HG02870 (cell line): ENCODE results near the gene WDR90.
"Not testable (repeated sequence)": the region's sequence is repeated elsewhere in the genome, so short reads cannot be mapped to it uniquely, and the experiment has no call there.

Source experiments
- ATAC-seq: cut with Tn5 transposase; IDR thresholded peaks from one replicate; pipeline ENCODE4 v1.9.1; 2021; ENCODE audit warnings: mild to moderate bottlenecking, moderate library complexity; ENCODE audit not compliant: unreplicated experiment

Gene WDR90

GRCh38 chr16:704552-705380 is 55.6 kb downstream of the WDR90 start:
- no peak for ATAC-seq

- no peak for ATAC-seq
Measured at GRCh38 chr16:705431-706188, 56.4 kb downstream of the WDR90 start, which contains the start of gene FBXL16. Gene FBXL16 (minus strand): TSS chr16:705801. CDS start chr16:697405, 8,396 bp downstream.

DNA sequence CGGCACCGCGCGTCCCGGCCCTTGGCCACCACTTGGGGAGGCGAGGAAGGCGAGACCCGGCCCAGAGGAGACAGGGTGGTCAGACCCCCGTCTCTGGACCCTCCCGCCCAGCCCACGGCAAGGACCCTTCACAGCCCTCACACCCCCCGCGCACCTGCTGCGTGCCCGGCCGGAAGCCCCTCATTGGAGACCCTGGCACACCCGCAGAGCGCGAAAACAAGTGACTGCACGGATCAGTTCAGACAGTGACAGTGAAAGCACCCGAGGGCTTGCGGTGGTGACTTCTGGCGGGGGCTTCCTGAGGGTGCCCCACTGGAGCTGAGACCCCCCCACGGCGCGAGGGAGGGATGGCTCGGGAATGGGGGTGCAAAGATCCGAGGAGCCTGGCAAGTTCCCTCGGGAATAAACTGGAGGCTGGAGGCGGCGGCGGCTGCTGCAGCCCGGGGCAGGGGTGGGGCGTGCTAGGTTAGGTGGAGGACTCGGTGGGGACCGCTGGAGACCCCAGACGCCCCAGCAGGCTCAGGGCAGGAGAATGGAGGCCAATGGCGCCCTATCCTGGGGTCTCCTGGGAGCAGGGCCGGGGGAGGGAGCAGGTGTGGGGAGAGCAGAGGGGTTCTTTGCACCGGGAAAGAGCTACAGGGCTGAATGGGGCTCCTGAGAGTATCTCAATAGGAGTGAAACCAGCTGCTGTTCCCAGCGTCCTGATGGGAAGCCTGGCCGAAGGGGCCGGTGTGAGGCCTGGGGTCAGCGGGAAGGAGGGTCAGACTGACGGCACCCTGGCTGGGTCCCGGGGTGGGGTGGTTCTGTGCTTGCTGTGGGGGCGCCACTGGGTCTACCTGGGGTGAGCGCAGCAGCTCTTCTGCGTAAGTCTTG is 57.3 kb downstream of the WDR90 start:
- no peak for ATAC-seq

DNA sequence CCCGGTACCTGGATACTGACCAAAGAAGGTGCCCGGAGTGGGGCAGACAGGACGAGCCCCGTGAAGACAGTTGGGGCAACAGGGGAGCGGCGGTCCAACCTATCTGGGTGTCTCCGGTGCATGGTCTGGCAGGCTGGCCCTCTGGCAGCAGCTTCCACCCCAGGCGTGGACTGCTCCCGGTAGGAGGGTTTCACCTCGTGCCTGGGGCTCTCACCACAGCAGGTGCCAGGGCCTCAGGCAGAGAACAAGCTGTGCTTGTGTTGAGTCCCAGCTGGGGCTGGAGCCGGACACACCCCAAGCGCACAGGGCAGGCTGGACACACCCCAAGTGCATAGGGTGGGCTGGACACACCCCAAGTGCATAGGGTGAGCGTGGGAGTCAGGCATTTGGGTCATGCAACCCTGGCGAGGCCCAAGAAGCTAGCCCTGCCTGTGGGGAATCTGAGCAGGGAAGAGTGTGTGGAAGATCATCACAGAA is 57.9 kb downstream of the WDR90 start:
- no peak for ATAC-seq

- ATAC-seq, result no peak
Measured at GRCh38 chr16:708019-708418, 58.9 kb downstream of the WDR90 start.

GRCh38 chr16:708959-709358 is 59.8 kb downstream of the WDR90 start:
- ATAC-seq, result no peak

GRCh38 chr16:709566-710499 is 60.7 kb downstream of the WDR90 start:
- ATAC-seq, result no peak

DNA sequence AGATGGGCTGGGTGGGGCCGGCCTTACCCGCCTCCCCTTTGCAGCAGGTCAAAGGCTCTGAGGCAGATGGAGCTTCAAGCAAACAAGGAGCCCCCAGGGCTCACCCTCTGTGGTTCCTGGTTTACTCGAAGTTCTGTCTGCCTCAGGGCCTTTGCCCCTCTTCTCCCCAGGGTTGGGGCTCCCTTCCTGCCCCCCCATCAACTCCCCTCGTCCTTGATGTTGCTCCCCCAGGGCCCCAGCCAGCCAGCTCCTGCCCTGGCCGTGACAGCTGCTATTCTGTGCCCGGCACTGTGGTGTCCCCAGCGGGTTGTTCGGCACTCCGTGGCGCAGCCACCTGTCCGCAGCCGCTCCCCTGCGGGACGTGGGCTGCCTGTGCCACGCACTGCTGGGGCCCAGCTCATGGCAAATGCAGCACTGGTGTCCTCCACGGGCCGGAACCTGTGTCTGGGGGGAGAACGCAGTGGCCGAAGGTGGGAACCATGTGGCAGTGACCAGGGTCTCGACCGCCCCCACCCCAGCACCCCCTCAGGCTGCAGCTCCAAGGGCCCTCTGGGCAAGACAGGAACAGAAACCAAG is 61.4 kb downstream of the WDR90 start:
- ATAC-seq, result no peak

GRCh38 chr16:711084-711483 is 61.9 kb downstream of the WDR90 start:
- ATAC-seq, result no peak

DNA sequence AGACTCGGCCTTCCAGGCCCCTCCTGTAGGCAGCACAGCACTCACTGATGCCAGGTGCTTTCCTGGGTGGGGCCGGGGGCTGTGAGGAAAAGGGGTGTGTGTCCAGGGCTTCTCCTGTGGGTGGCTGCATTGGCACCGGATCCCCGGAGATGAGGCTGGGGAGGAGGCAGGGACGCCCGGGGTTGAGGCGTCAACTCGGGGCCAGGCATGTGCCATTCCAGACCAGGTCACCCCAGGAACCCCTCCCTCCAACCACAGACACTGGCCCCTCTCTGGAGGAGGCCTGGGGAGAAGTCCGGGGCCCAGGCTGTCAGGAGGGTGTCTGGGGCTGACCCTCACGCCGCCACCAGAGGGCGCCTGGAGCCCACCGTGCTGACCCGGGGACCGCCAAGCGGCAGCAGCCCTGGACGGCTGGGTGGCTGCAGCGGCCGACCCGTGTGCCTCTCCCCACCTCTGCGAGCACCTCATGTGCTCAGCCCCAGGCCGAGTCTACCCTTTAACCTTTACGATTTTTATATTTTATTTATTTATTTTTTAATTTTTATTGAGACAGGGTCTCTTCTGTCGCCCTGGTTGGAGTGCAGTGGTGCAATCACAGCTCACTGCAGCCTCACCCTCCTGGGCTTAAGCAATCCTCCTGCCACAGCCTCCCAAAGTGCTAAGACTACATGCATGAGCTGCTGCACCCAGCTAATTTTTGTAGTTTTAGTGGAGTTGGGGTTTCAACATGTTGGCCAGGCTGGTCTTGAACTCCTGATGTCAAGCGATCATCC is 62.6 kb downstream of the WDR90 start:
- no peak for ATAC-seq

DNA sequence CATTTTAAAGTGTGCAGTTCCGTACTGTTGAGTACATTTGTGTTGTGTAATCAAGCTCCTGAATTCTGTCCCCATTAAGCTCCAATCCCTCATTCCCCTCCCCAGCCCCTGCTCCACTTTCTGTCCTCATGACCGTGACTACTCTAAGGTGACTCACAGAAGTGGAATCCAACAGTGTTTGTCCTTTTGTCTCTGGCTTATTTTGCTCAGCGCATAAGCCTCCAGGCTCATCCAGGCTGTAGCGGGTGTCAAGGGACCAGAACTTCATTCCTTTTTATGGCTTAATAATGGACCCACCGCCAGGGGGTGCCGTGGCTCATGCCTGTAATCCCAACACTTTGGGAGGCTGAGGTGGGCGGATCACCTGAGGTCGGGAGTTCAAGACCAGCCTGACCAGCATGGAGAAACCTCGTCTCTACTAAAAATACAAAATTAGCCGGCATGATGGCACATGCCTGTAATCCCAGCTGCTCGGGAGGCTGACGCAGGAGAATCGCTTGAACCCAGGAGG is 63.6 kb downstream of the WDR90 start:
- ATAC-seq, result not testable (repeated sequence)

GRCh38 chr16:714079-714478 is 64.9 kb downstream of the WDR90 start:
- no peak for ATAC-seq

GRCh38 chr16:714558-715476 is 65.7 kb downstream of the WDR90 start, which contains the start of gene METRN:
Gene METRN (plus strand): TSS chr16:715118. CDS start chr16:715290, 172 bp downstream.
- peak; percentile 65 for ATAC-seq

GRCh38 chr16:715477-716199 is 66.5 kb downstream of the WDR90 start:
- no peak for ATAC-seq

GRCh38 chr16:716200-716568 is 67.0 kb downstream of the WDR90 start:
- ATAC-seq, result no peak

GRCh38 chr16:716768-717325 is 67.7 kb downstream of the WDR90 start:
- no peak for ATAC-seq
